T-helper 22 cell (primary cell): ENCODE measurements around the gene MACROD2.

ENCODE experiments used
- DNase-seq: peaks from one replicate; pipeline ENCODE4 v3.0.0-alpha.2; 2020; ENCODE audit warnings: low read depth

MACROD2 gene

GRCh38 chr20:14470231-14470899 is 475.0 kb downstream of the MACROD2 start:
- DNase-seq: no peak

GRCh38 chr20:14470977-14471661 is 475.8 kb downstream of the MACROD2 start:
- DNase-seq: no peak

GRCh38 chr20:14477125-14477524 is 481.8 kb downstream of the MACROD2 start:
- no peak for DNase-seq

- no peak for DNase-seq
Measured at GRCh38 chr20:14478126-14478525, 482.8 kb downstream of the MACROD2 start.

- no peak for DNase-seq
Measured at GRCh38 chr20:14481863-14482262, 486.5 kb downstream of the MACROD2 start.

GRCh38 chr20:14488212-14488611 is 492.9 kb downstream of the MACROD2 start:
- no peak for DNase-seq

GRCh38 chr20:14488756-14489479 is 493.6 kb downstream of the MACROD2 start:
- no peak for DNase-seq

GRCh38 chr20:14489544-14489943 is 494.2 kb downstream of the MACROD2 start:
- DNase-seq: no peak

GRCh38 chr20:14491436-14491835 is 496.1 kb downstream of the MACROD2 start:
- no peak for DNase-seq

GRCh38 chr20:14493408-14493807 is 498.1 kb downstream of the MACROD2 start:
- DNase-seq: no peak

GRCh38 chr20:14494355-14494754 is 499.0 kb downstream of the MACROD2 start:
- DNase-seq: no peak

GRCh38 chr20:14495066-14495465 is 499.8 kb downstream of the MACROD2 start:
- DNase-seq: no peak

GRCh38 chr20:14497004-14497403 is 501.7 kb downstream of the MACROD2 start:
- no peak for DNase-seq

- DNase-seq: no peak
Measured at GRCh38 chr20:14498772-14499171, 503.5 kb downstream of the MACROD2 start.

GRCh38 chr20:14505476-14505875 is 510.2 kb downstream of the MACROD2 start:
- no peak for DNase-seq

GRCh38 chr20:14507711-14508110 is 512.4 kb downstream of the MACROD2 start:
- no peak for DNase-seq

GRCh38 chr20:14510341-14510740 is 515.0 kb downstream of the MACROD2 start:
- DNase-seq: no peak

GRCh38 chr20:14512839-14513238 is 517.5 kb downstream of the MACROD2 start:
- no peak for DNase-seq

- no peak for DNase-seq
Measured at GRCh38 chr20:14518648-14519047, 523.3 kb downstream of the MACROD2 start.

GRCh38 chr20:14521016-14521415 is 525.7 kb downstream of the MACROD2 start:
- DNase-seq: no peak

- no peak for DNase-seq
Measured at GRCh38 chr20:14521436-14521835, 526.1 kb downstream of the MACROD2 start.

- no peak for DNase-seq
Measured at GRCh38 chr20:14522595-14522994, 527.3 kb downstream of the MACROD2 start.

GRCh38 chr20:14523090-14523489 is 527.8 kb downstream of the MACROD2 start:
- DNase-seq: no peak
